SK-N-SH (cell line): ENCODE measurements around the gene RNF32. TPM values are rescaled to one million over a fixed set of nuclear protein-coding genes. Genes with fewer than 3 reads are reported as not detected.

ENCODE experiments used
- CTCF ChIA-PET: fragments of 300-600, 350-600 bp; formaldehyde crosslinking; extraction: SDS; loops from one replicate; lab custom pipeline; 2021; lab: Yijun Ruan, JAX
- POLR2A ChIA-PET: fragments of 350-600 bp; sonication (Branson Sonifier 250); formaldehyde crosslinking; extraction: SDS; loops from one replicate; lab custom pipeline; 2020; ENCODE audit warnings: antibody characterized with exemption, inconsistent platforms; lab: Yijun Ruan, JAX
- DNase-seq: peaks from one replicate; pipeline ENCODE4 v3.0.0; 2012
- H2AFZ ChIP-seq: fragments of 200-600 bp; sonication (generic); 2 replicates; pipeline ENCODE4 v1.8.1; 2016; ENCODE audit warnings: antibody characterized with exemption, mild to moderate bottlenecking, low read depth
- H3F3A ChIP-seq: fragments of 200-600 bp; sonication (generic); replicated peaks from 2 replicates; pipeline ENCODE3; 2016; ENCODE audit warnings: antibody characterized with exemption, mild to moderate bottlenecking; ENCODE audit not compliant: insufficient read depth
- H3K27ac ChIP-seq, 2 experiments: fragments of 200-500 bp in 1 of 2; fragments of 200-600 bp in 1 of 2; sonication (Bioruptor generic) in 1 of 2; sonication (generic), shearing (Covaris generic) in 1 of 2; 2 replicates each; pipeline versions ENCODE4 v1.5.1 to v1.6.1; 2014 to 2016; ENCODE audit warnings: low read depth in 2 of 2, inconsistent platforms in 1 of 2, low read length in 1 of 2, mild to moderate bottlenecking in 1 of 2, mixed read lengths in 1 of 2
- H3K27me3 ChIP-seq: fragments of 200-600 bp; sonication (generic), shearing (Covaris generic); 2 replicates; pipeline ENCODE4 v1.6.1; 2016; ENCODE audit warnings: mixed run types; ENCODE audit not compliant: insufficient read depth
- H3K36me3 ChIP-seq, 2 experiments: fragments of 200-500 bp in 1 of 2; fragments of 200-600 bp in 1 of 2; sonication (Bioruptor generic) in 1 of 2; sonication (generic) in 1 of 2; replicated peaks in 1 of 2; 2 replicates each; pipeline versions ENCODE3 to v1.5.1; 2014 to 2016; ENCODE audit warnings: low read length in 1 of 2, mild to moderate bottlenecking in 1 of 2; ENCODE audit not compliant: insufficient read depth in 2 of 2, control insufficient read depth in 1 of 2
- H3K4me1 ChIP-seq, 2 experiments: fragments of 200-500 bp in 1 of 2; fragments of 200-600 bp in 1 of 2; sonication (Bioruptor generic) in 1 of 2; sonication (generic), shearing (Covaris generic) in 1 of 2; 2 replicates each; pipeline versions ENCODE4 v1.5.1 to v1.6.1; 2014 to 2016; ENCODE audit warnings: low read depth in 1 of 2, low read length in 1 of 2, mixed run types in 1 of 2; ENCODE audit not compliant: insufficient read depth in 2 of 2, control insufficient read depth in 1 of 2
- H3K4me2 ChIP-seq: fragments of 200-600 bp; sonication (generic), shearing (Covaris generic); 2 replicates; pipeline ENCODE4 v1.6.1; 2017; ENCODE audit warnings: mixed run types
- H3K4me3 ChIP-seq, 2 experiments: fragments of 200-500 bp in 1 of 2; fragments of 200-600 bp in 1 of 2; sonication (Bioruptor generic) in 1 of 2; sonication (generic), shearing (Covaris generic) in 1 of 2; 2 replicates each; pipeline versions ENCODE4 v1.5.1 to v1.8.1; 2014 to 2016; ENCODE audit warnings: low read depth in 2 of 2, inconsistent platforms in 1 of 2, low read length in 1 of 2, mild to moderate bottlenecking in 1 of 2, mixed read lengths in 1 of 2, moderate library complexity in 1 of 2
- H3K79me2 ChIP-seq: fragments of 200-600 bp; sonication (generic); 2 replicates; pipeline ENCODE4 v1.8.1; 2017; ENCODE audit warnings: mild to moderate bottlenecking; ENCODE audit not compliant: insufficient read depth
- H3K9ac ChIP-seq: fragments of 200-600 bp; sonication (generic); 2 replicates; pipeline ENCODE4 v1.6.1; 2017; ENCODE audit warnings: mixed run types
- H3K9me2 ChIP-seq: fragments of 200-600 bp; sonication (generic); 2 replicates; pipeline ENCODE4 v1.6.1; 2017; ENCODE audit warnings: mixed run types
- H3K9me3 ChIP-seq: fragments of 200-600 bp; sonication (generic); 2 replicates; pipeline ENCODE4 v1.6.1; 2017; ENCODE audit warnings: mixed run types, mild to moderate bottlenecking, moderate library complexity
- H4K20me1 ChIP-seq: fragments of 200-600 bp; sonication (generic); 2 replicates; pipeline ENCODE4 v1.6.1; 2017; ENCODE audit warnings: mild to moderate bottlenecking, mixed run types; ENCODE audit not compliant: insufficient read depth
- CHD2 ChIP-seq: fragments of 150-350 bp; IDR thresholded peaks from 2 replicates; pipeline ENCODE4 v1.6.1; 2018; ENCODE audit warnings: low read length; ENCODE audit not compliant: partially characterized antibody
- EZH2phosphoT487 ChIP-seq: fragments of 200-600 bp; sonication (generic); IDR thresholded peaks from 2 replicates; pipeline ENCODE4 v1.6.1; 2017; ENCODE audit warnings: low read depth, mixed run types, mild to moderate bottlenecking, antibody characterized with exemption, moderate library complexity, borderline replicate concordance
- FOSL2 ChIP-seq: IDR thresholded peaks from 2 replicates; pipeline ENCODE4 v1.4.0; 2012; ENCODE audit warnings: low read depth, mild to moderate bottlenecking, moderate library complexity, borderline replicate concordance
- FOXM1 ChIP-seq: IDR thresholded peaks from 2 replicates; pipeline ENCODE4 v1.4.0; 2012; ENCODE audit warnings: low read depth, mild to moderate bottlenecking
- GABPA ChIP-seq: IDR thresholded peaks from 2 replicates; pipeline ENCODE4 v1.4.0; 2012; ENCODE audit warnings: low read depth, mild to moderate bottlenecking
- MAX ChIP-seq: IDR thresholded peaks from 2 replicates; pipeline ENCODE4 v1.4.0; 2012; ENCODE audit warnings: low read depth
- MXI1 ChIP-seq: IDR thresholded peaks from 2 replicates; pipeline ENCODE4 v1.6.1; 2012; ENCODE audit warnings: mild to moderate bottlenecking, low read depth, low read length, improper control_type of control experiment
- NRF1 ChIP-seq: IDR thresholded peaks from 2 replicates; pipeline ENCODE4 v1.6.1; 2012; ENCODE audit warnings: low read depth, mild to moderate bottlenecking, low read length
- PBX3 ChIP-seq: IDR thresholded peaks from 2 replicates; pipeline ENCODE4; 2012
- POLR2AphosphoS5 ChIP-seq: IDR thresholded peaks from 2 replicates; pipeline ENCODE4 v1.6.1; 2012; ENCODE audit warnings: low read depth, low read length
- RAD21 ChIP-seq: IDR thresholded peaks from 2 replicates; pipeline ENCODE4 v1.6.1; 2012; ENCODE audit warnings: mild to moderate bottlenecking, low read length
- RXRA ChIP-seq: IDR thresholded peaks from 2 replicates; pipeline ENCODE4 v1.4.0; 2012; ENCODE audit warnings: low read depth, mild to moderate bottlenecking, borderline replicate concordance
- SIN3A ChIP-seq: IDR thresholded peaks from 2 replicates; pipeline ENCODE4 v1.6.1; 2012; ENCODE audit warnings: low read depth, mild to moderate bottlenecking, low read length, moderate library complexity, borderline replicate concordance
- TEAD4 ChIP-seq: IDR thresholded peaks from 2 replicates; pipeline ENCODE4 v1.4.0; 2012; ENCODE audit warnings: mild to moderate bottlenecking, borderline replicate concordance; ENCODE audit not compliant: insufficient read depth
- USF1 ChIP-seq: IDR thresholded peaks from 2 replicates; pipeline ENCODE4 v1.4.0; 2012; ENCODE audit warnings: low read depth, borderline replicate concordance
- USF2 ChIP-seq: fragments of 150-350 bp; IDR thresholded peaks from 2 replicates; pipeline ENCODE4 v1.6.1; 2017; ENCODE audit warnings: antibody characterized with exemption, low read length, low read depth, borderline replicate concordance
- YY1 ChIP-seq: IDR thresholded peaks from 2 replicates; pipeline ENCODE4 v1.4.0; 2012; ENCODE audit warnings: low read depth, mild to moderate bottlenecking
- WGBS: methylation state at CpG from one replicate; pipeline ENCODE4 v1.1.6; 2017; ENCODE audit warnings: low lambda C conversion rate; 5-methylcytosine and 5-hydroxymethylcytosine counted together
- polyA plus RNA-seq, 3 experiments: library from polyadenylated mRNA; depleted of rRNA; stranded (reverse); fragments of >200 nt; gene quantifications; 2 replicates each; pipeline ENCODE4 v1.2.3, GENCODE V29; 2012

RNF32 gene
- polyA plus RNA-seq, 1 of the 3 experiments (the other 2 are of a cell fraction), result 2.3 TPM

GRCh38 chr7:156669035-156669828 lies 28.7 kb downstream of the RNF32 start:
- Histone ChIP-seq H3F3A (no peaks in the 10 kb centered on the region), H3K4me1 (peaks cover 0 to 6% of the 10 kb centered on the region in 2 experiments; a peak in 2 of 4 replicates), H4K20me1 (no peaks in the 10 kb centered on the region), H3K27ac (no peak overlapping the region), H3K27me3 (no peaks in the 10 kb centered on the region), H3K4me3 (no peak overlapping the region), H3K9ac (no peak overlapping the region), H3K4me2 (no peak overlapping the region), H3K36me3 (peaks cover 8 to 49% of the 10 kb centered on the region in 2 experiments), H3K79me2 (no peaks in the 10 kb centered on the region), H2AFZ (no peak overlapping the region), H3K9me2 (no peaks in the 10 kb centered on the region), H3K9me3 (no peaks in the 10 kb centered on the region)
- DNase-seq, result no peak
- POLR2A ChIA-PET, result no interaction called here
- CTCF ChIA-PET, result interaction anchor here (1.1 to 1.7 kb wide), 2 partner anchors 12 to 110 kb away, joined by 3 to 5 read pairs; no protein-coding TSS in a partner anchor
- no peak for TF ChIP-seq YY1
- no peak for TF ChIP-seq MAX
- no peak for TF ChIP-seq SIN3A
- no peak for TF ChIP-seq FOSL2
- no peak for TF ChIP-seq GABPA
- no peak for TF ChIP-seq RXRA
- TF ChIP-seq FOXM1, result no peak
- TF ChIP-seq POLR2AphosphoS5, result no peak
- 96% methylated on average over 17 of the region's 19 CpGs for WGBS

- no peaks in the 10 kb centered on the region for H3K27me3 ChIP-seq
- TF ChIP-seq USF2, result no peak
- TF ChIP-seq PBX3, result no peak
- TF ChIP-seq MXI1, result no peak
- TF ChIP-seq NRF1, result no peak
- no peak for TF ChIP-seq CHD2
- no peak for TF ChIP-seq RAD21
- TF ChIP-seq TEAD4, result no peak
- TF ChIP-seq EZH2phosphoT487, result no peak
- no peak for TF ChIP-seq USF1
- peaks cover 19 to 80% of the 10 kb centered on the region in 2 experiments for H3K36me3 ChIP-seq
- no peaks in the 10 kb centered on the region for H4K20me1 ChIP-seq
- ChIA-PET CTCF (interaction anchor here (2.4 kb wide), 1 partner anchor 10 kb away, joined by 7 read pairs; no protein-coding TSS in a partner anchor), POLR2A (no interaction called here)
- no peak overlapping the region for H2AFZ ChIP-seq
- no peak for DNase-seq
- no peaks in the 10 kb centered on the region for H3F3A ChIP-seq
- no peak overlapping the region for H3K4me2 ChIP-seq
- WGBS, result 96% methylated on average over 6 of the region's 6 CpGs
- no peaks in the 10 kb centered on the region for H3K9me2 ChIP-seq
- H3K79me2 ChIP-seq, result no peaks in the 10 kb centered on the region
- no peaks in the 10 kb centered on the region for H3K9me3 ChIP-seq
- H3K4me3 ChIP-seq, result no peak overlapping the region
- no peak overlapping the region for H3K9ac ChIP-seq
- H3K27ac ChIP-seq, result no peak overlapping the region
- H3K4me1 ChIP-seq, result no peaks in the 10 kb centered on the region; a peak in 1 of 4 replicates
These were observed 32.9 kb downstream of the RNF32 start for GRCh38 chr7:156673454-156673853.
